HCT116 (cell line): ENCODE measurements around the gene CBLC. TPM values are rescaled to one million over a fixed set of nuclear protein-coding genes. Genes with fewer than 3 reads are reported as not detected.
A peak's percentile ranks its signal among the peaks of the same experiment; 100 is the strongest.

Experiments used
- ATAC-seq: fragments of 200-7000 bp; cut with Tn5 transposase; 2 replicates; pipeline ENCODE4 v1.9.1; 2020; ENCODE audit warnings: mild to moderate bottlenecking, moderate library complexity
- BruUV-seq: library from RNA; stranded (reverse); fragments of 400-500 nt; replicated peaks from 2 replicates; lab custom pipeline; 2021; lab: Mats Ljungman, UMichigan
- CTCF ChIA-PET: fragments of 300-600 bp; sonication (Branson Sonifier 250); formaldehyde crosslinking; loops from one replicate; lab custom pipeline; 2021; ENCODE audit warnings: antibody characterized with exemption; lab: Charles Lee
- POLR2A ChIA-PET: fragments of 300-600, 350-600 bp; sonication (Branson Sonifier 250); formaldehyde crosslinking; loops from one replicate; lab custom pipeline; 2021; ENCODE audit warnings: antibody characterized with exemption; lab: Charles Lee
- RAD21 ChIA-PET, 2 experiments: fragments of 300-600 bp; sonication (Branson Sonifier 250); formaldehyde crosslinking; loops; one replicate each; lab custom pipeline; 2023; ENCODE audit warnings: low total read pairs in 2 of 2; ENCODE audit not compliant: uncharacterized antibody in 2 of 2, unreplicated experiment in 2 of 2, low non-redundant PET in 1 of 2; lab: Charles Lee
- DNase-seq: peaks from one replicate; pipeline ENCODE4 v3.0.0-alpha.2; 2010; ENCODE audit warnings: low read depth, low spot score
- H2AFZ ChIP-seq: fragments of 200-600 bp; shearing (Covaris generic), sonication (generic); 2 replicates; pipeline ENCODE4 v1.6.1; 2017; ENCODE audit warnings: low read depth, mixed run types, mixed read lengths, antibody characterized with exemption, low read length; ENCODE audit not compliant: poor library complexity, severe bottlenecking
- H3K27ac ChIP-seq: 2 replicates; pipeline ENCODE4 v1.5.1; 2012; ENCODE audit warnings: low read depth, low read length
- H3K27me3 ChIP-seq: fragments of 200-600 bp; sonication (generic); 2 replicates; pipeline ENCODE4 v1.6.1; 2016; ENCODE audit warnings: mixed run types, low read length, mixed read lengths; ENCODE audit not compliant: insufficient read depth
- H3K36me3 ChIP-seq, 2 experiments: fragments of 200-500 bp in 1 of 2; fragments of 200-600 bp in 1 of 2; sonication (Bioruptor generic) in 1 of 2; sonication (generic) in 1 of 2; 2 replicates each; pipeline versions ENCODE4 v1.5.1 to v1.6.1; 2014 to 2016; ENCODE audit warnings: low read length in 2 of 2, inconsistent platforms in 1 of 2, mixed read lengths in 1 of 2, mixed run types in 1 of 2; ENCODE audit not compliant: insufficient read depth in 2 of 2, control insufficient read depth in 1 of 2
- H3K4me1 ChIP-seq, 2 experiments: fragments of 200-600 bp in 1 of 2; sonication (generic) in 1 of 2; 2 replicates each; pipeline versions ENCODE4 v1.5.1 to v1.6.1; 2012 to 2017; ENCODE audit warnings: low read length in 2 of 2, inconsistent platforms in 1 of 2, mild to moderate bottlenecking in 1 of 2, mixed read lengths in 1 of 2, mixed run types in 1 of 2, moderate library complexity in 1 of 2; ENCODE audit not compliant: insufficient read depth in 2 of 2, control insufficient read depth in 1 of 2
- H3K4me2 ChIP-seq: fragments of 200-600 bp; sonication (generic); 2 replicates; pipeline ENCODE4 v1.6.1; 2017; ENCODE audit warnings: mixed run types, low read length, mixed read lengths
- H3K4me3 ChIP-seq, 2 experiments: fragments of 200-600 bp in 1 of 2; sonication (generic) in 1 of 2; replicated peaks in 1 of 2; 2 replicates each; pipeline ENCODE4 v1.5.1; 2011 to 2016; ENCODE audit warnings: low read length in 2 of 2, control low read depth in 1 of 2, low read depth in 1 of 2, mild to moderate bottlenecking in 1 of 2, mixed read lengths in 1 of 2, mixed run types in 1 of 2
- H3K79me2 ChIP-seq: fragments of 200-600 bp; sonication (generic); 2 replicates; pipeline ENCODE4 v1.6.1; 2017; ENCODE audit warnings: mild to moderate bottlenecking, mixed run types, low read length, moderate library complexity, mixed read lengths; ENCODE audit not compliant: insufficient read depth
- H3K9ac ChIP-seq: fragments of 200-600 bp; sonication (generic); 2 replicates; pipeline ENCODE4 v1.6.1; 2016; ENCODE audit warnings: low read length, mixed read lengths
- H3K9me2 ChIP-seq: fragments of 200-600 bp; sonication (generic), shearing (Covaris generic); 2 replicates; pipeline ENCODE4 v1.6.1; 2017; ENCODE audit warnings: mixed run types, mild to moderate bottlenecking, moderate library complexity; ENCODE audit not compliant: insufficient read depth
- H3K9me3 ChIP-seq, 2 experiments: fragments of 200-500 bp in 1 of 2; fragments of 200-600 bp in 1 of 2; sonication (Bioruptor generic) in 1 of 2; sonication (generic) in 1 of 2; 2 replicates each; pipeline ENCODE4 v1.6.1; 2014 to 2017; ENCODE audit warnings: low read length in 2 of 2, mixed read lengths in 2 of 2, inconsistent platforms in 1 of 2, low read depth in 1 of 2, mild to moderate bottlenecking in 1 of 2, mixed run types in 1 of 2, moderate library complexity in 1 of 2; ENCODE audit not compliant: control insufficient read depth in 1 of 2, insufficient read depth in 1 of 2
- H4K20me1 ChIP-seq: fragments of 200-600 bp; sonication (generic), shearing (Covaris generic); 2 replicates; pipeline ENCODE4 v1.6.1; 2017; ENCODE audit warnings: mixed run types, mild to moderate bottlenecking, moderate library complexity; ENCODE audit not compliant: insufficient read depth
- CEBPB ChIP-seq: IDR thresholded peaks from 2 replicates; pipeline ENCODE4 v1.6.1; 2012; ENCODE audit warnings: low read depth
- CTCF ChIP-seq, 3 experiments: fragments of 200-600 bp in 1 of 3; sonication (generic) in 1 of 3; IDR thresholded peaks in 2 of 3; conservative IDR thresholded peaks in 1 of 3; 2 replicates each; pipeline ENCODE4 v1.5.1; 2012 to 2017; ENCODE audit warnings: low read depth in 2 of 3, low read length in 2 of 3, antibody characterized with exemption in 1 of 3, borderline replicate concordance in 1 of 3, control low read depth in 1 of 3, mild to moderate bottlenecking in 1 of 3, mixed read lengths in 1 of 3, mixed run types in 1 of 3, moderate library complexity in 1 of 3; ENCODE audit not compliant: insufficient read depth in 1 of 3
- SIN3A ChIP-seq: IDR thresholded peaks from 2 replicates; pipeline ENCODE4 v1.6.1; 2012; ENCODE audit warnings: low read depth
- ZBTB33 ChIP-seq: IDR thresholded peaks from 2 replicates; pipeline ENCODE4 v1.6.1; 2011; ENCODE audit warnings: mild to moderate bottlenecking, low read length, moderate library complexity; ENCODE audit not compliant: insufficient replicate concordance; ENCODE audit errors: extremely low read depth
- intact Hi-C: fragments of 100-400 bp; cut with micrococcal nuclease; formaldehyde crosslinking; loops from 2 replicates; pipeline ENCODE4 v1.10.0; 2022
- total RNA-seq: library from RNA; stranded (reverse); gene quantifications from one replicate; pipeline ENCODE4 v1.2.1, GENCODE V29; 2021; ENCODE audit not compliant: unreplicated experiment

Gene CBLC
- total RNA-seq, 1 experiment from 2014 or later = 54.3 TPM

- no peaks in the 10 kb centered on the region for H3K27me3 ChIP-seq
- no TSS peak for BruUV-seq
- intact Hi-C loops = no loop called here
- TF ChIP-seq ZBTB33 = no peak
- 0 out of 6 replicates have a peak, but pooled peaks of 1 of the 3 experiments have one; percentile 5 for TF ChIP-seq CTCF (IDR thresholded peaks at IDR 0.05 in 2 of 3, conservative IDR thresholded peaks at IDR 0.05 in 1 of 3; ENCODE audit: borderline replicate concordance in 1 of 3, insufficient read depth in 1 of 3, low read depth in 2 of 3, low read length in 2 of 3)
- TF ChIP-seq SIN3A = no peak
- no peak for TF ChIP-seq CEBPB
- ATAC-seq (no peak), DNase-seq (no peak)
- no peak overlapping the region for H3K9ac ChIP-seq
- no peak overlapping the region for H3K27ac ChIP-seq
- POLR2A ChIA-PET = interaction anchor here (1.1 kb wide), 1 partner anchor 15 kb away, joined by 4 read pairs; no protein-coding TSS in a partner anchor
- no peak overlapping the region for H3K4me3 ChIP-seq
- RAD21 ChIA-PET = interaction anchor here (0.6 to 2.9 kb wide), 2 partner anchors 15 to 44 kb away, joined by 3 to 10 read pairs; no protein-coding TSS in a partner anchor
- H3K79me2 ChIP-seq = no peaks in the 10 kb centered on the region
- no peak overlapping the region for H3K4me2 ChIP-seq
- no peaks in the 10 kb centered on the region for H3K9me2 ChIP-seq
- no peaks in the 10 kb centered on the region for H3K9me3 ChIP-seq
- H3K4me1 ChIP-seq = peaks cover 6 to 28% of the 10 kb centered on the region in 2 experiments; a peak in 3 of 4 replicates
- H3K36me3 ChIP-seq = no peaks in the 10 kb centered on the region
- H2AFZ ChIP-seq = peak overlapping the region; percentile 85
- CTCF ChIA-PET = interaction anchor here (1.0 to 3.2 kb wide), 6 partner anchors 44 to 197 kb away, joined by 3 to 21 read pairs (median 3); no protein-coding TSS in a partner anchor
- H4K20me1 ChIP-seq = no peaks in the 10 kb centered on the region
Measured at GRCh38 chr19:44767295-44768180, 10.2 kb upstream of the CBLC start.
